ENCODE data around the gene SARDH.

- TF ChIP-seq CTCF (IDR thresholded peaks at IDR 0.05; ENCODE audit: low read depth, low read length, poor library complexity, severe bottlenecking) (no peak), EZH2phosphoT487 (IDR thresholded peaks at IDR 0.05; ENCODE audit: borderline replicate concordance, low read length) (no peak)
Measured at GRCh38 chr9:133614678-133615077, 123.5 kb downstream of the SARDH start.
